ENCODE results near the gene ZFC3H1.

DNA sequence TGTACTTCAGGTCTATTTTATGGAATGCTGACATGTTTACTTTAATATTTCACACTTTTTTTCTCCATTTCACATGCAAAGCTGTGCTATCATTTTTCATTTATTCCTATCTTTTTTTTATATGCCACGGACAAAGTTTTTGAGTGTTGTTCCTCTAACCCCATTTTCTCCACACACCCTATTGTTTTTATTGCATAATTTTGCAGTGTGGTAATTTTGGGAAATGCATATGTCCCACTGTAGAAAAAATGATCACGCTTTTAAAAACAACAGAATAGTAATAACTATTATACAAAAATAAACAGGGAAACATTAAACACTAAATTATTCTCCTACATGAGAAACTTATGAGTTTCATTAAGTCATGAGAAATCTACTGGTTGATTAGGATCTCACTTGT, 14.2 kb downstream of the ZFC3H1 start:
- no peak for TF ChIP-seq POLR2AphosphoS5 (IDR thresholded peaks at IDR 0.05; ENCODE audit: borderline replicate concordance, low read depth, low read length)
- TF ChIP-seq EZH2 (IDR thresholded peaks at IDR 0.05): no peak
- no peak for TF ChIP-seq FOXP2 (optimal IDR thresholded peaks at IDR 0.05; ENCODE audit: control extremely low read depth, extremely low read length, insufficient read depth)
